Transverse colon (tissue), 4 donors: ENCODE measurements around the gene PSMD4. TPM values are rescaled to one million over a fixed set of nuclear protein-coding genes. Genes with fewer than 3 reads are reported as not detected.

ENCODE experiments used
- DNase-seq: peaks from one replicate; pipeline ENCODE4 v3.0.0-alpha.2; 2019
- H3K27ac ChIP-seq, 4 donors: fragments of 200-600 bp; sonication (generic); 2 replicates each; pipeline ENCODE4 v1.5.1; 2016 to 2018; ENCODE audit warnings: inconsistent platforms in 4 of 4
- H3K27me3 ChIP-seq: fragments of 200-600 bp; sonication (generic); 2 replicates; pipeline ENCODE4 v1.5.1; 2017; ENCODE audit warnings: inconsistent platforms
- H3K36me3 ChIP-seq, 4 donors: fragments of 200-600 bp; sonication (generic); 2 replicates each; pipeline ENCODE4 v1.5.1; 2017 to 2019; ENCODE audit warnings: inconsistent platforms in 4 of 4
- H3K4me1 ChIP-seq, 4 donors: fragments of 200-600 bp; sonication (generic); 2 replicates each; pipeline ENCODE4 v1.5.1; 2017 to 2020; ENCODE audit warnings: inconsistent platforms in 4 of 4
- H3K4me3 ChIP-seq, 4 donors: fragments of 200-600 bp; sonication (generic); 1 replicate in 1 of 4; 2 replicates in 3 of 4; pipeline versions ENCODE4 v1.5.1 to v1.6.1; 2017 to 2019; ENCODE audit warnings: inconsistent platforms in 4 of 4
- H3K9me3 ChIP-seq, 2 donors: fragments of 200-600 bp; sonication (generic); 2 replicates each; pipeline ENCODE4 v1.5.1; 2017 to 2019; ENCODE audit warnings: inconsistent platforms in 2 of 2
- CTCF ChIP-seq, 5 experiments: fragments of 200-600 bp in 3 of 5; fragments of 450-650 bp in 2 of 5; sonication (generic) in 3 of 5; IDR thresholded peaks; 1 replicate in 2 of 5; 2 replicates in 3 of 5; pipeline ENCODE4 v1.5.1; 2016 to 2017; ENCODE audit warnings: antibody characterized with exemption in 5 of 5, inconsistent platforms in 3 of 5, mild to moderate bottlenecking in 2 of 5, moderate library complexity in 1 of 5
- EP300 ChIP-seq: sonication (generic); formaldehyde crosslinking; IDR thresholded peaks from one replicate; pipeline ENCODE4 v1.6.1; 2017; ENCODE audit warnings: antibody characterized with exemption, low read depth
- POLR2A ChIP-seq: fragments of 450-650 bp; IDR thresholded peaks from one replicate; pipeline ENCODE4 v1.6.1; 2016; ENCODE audit warnings: antibody characterized with exemption, mild to moderate bottlenecking, moderate library complexity
- POLR2AphosphoS5 ChIP-seq, 3 donors: sonication (generic); formaldehyde crosslinking; IDR thresholded peaks; one replicate each; pipeline ENCODE4 v1.6.1; 2016; ENCODE audit warnings: antibody characterized with exemption in 3 of 3
- WGBS, 2 donors: methylation state at CpG; one replicate each; pipeline ENCODE4 v1.1.5; 2018; ENCODE audit warnings: low coverage in 1 of 2; 5-methylcytosine and 5-hydroxymethylcytosine counted together
- in situ Hi-C, 4 donors: fragments of 200-750 bp; cut with MboI; loops; one replicate each; pipeline versions ENCODE4 v1.15.0 to v1.15.1; 2017; ENCODE audit warnings: low sequenced_read_pairs in 3 of 4, low pct_ligation_motif_present in 1 of 4, low pct_unique_long_range_greater_than_20kb in 1 of 4
- intact Hi-C: fragments of 100-400 bp; cut with DNase I; formaldehyde crosslinking; loops from one replicate; pipeline ENCODE4 v1.15.1; 2023; ENCODE audit warnings: low total_unique reads
- total RNA-seq, 4 donors: library from RNA; depleted of rRNA; stranded (reverse); fragments of >200 nt; gene quantifications; one replicate each; pipeline ENCODE4 v1.1.0, GENCODE V29; 2016

The PSMD4 gene
- total RNA-seq, 4 donors from 2014 or later, result 41.9 to 111 (median 79.5) TPM

GRCh38 chr1:151292207-151293030 lies 37.9 kb downstream of the PSMD4 start:
- in situ Hi-C loops (no loop called here), intact Hi-C loops (no loop called here)
- Histone ChIP-seq H3K4me3 (no peak overlapping the region), H3K9me3 (no peaks in the 10 kb centered on the region), H3K36me3 (peaks cover 0 to 72% (median 25%) of the 10 kb centered on the region in 4 donors), H3K4me1 (no peaks in the 10 kb centered on the region), H3K27me3 (no peaks in the 10 kb centered on the region), H3K27ac (no peak overlapping the region)
- TF ChIP-seq CTCF (IDR thresholded peaks at IDR 0.05) (peak in 1 of 5 experiments; percentile 10), EP300 (no peak), POLR2A (no peak), POLR2AphosphoS5 (IDR thresholded peaks at IDR 0.05) (peak in 1 of 3 donors; percentile 9)
- DNase-seq, result no peak
- WGBS, 2 donors, result 79 to 80% methylated on average over 4 to 13 of the region's 13 CpGs

- H3K36me3 ChIP-seq, result peaks cover 0 to 73% (median 25%) of the 10 kb centered on the region in 4 donors
- in situ Hi-C loops (no loop called here), intact Hi-C loops (no loop called here)
- no peaks in the 10 kb centered on the region for H3K9me3 ChIP-seq
- H3K4me3 ChIP-seq, result no peak overlapping the region
- H3K4me1 ChIP-seq, result no peaks in the 10 kb centered on the region
- H3K27ac ChIP-seq, result no peak overlapping the region
- DNase-seq, result no peak
- no peak for TF ChIP-seq CTCF (IDR thresholded peaks at IDR 0.05)
- TF ChIP-seq EP300, result no peak
- no peak for TF ChIP-seq POLR2AphosphoS5 (IDR thresholded peaks at IDR 0.05)
- no peak for TF ChIP-seq POLR2A
- no peaks in the 10 kb centered on the region for H3K27me3 ChIP-seq
- WGBS, 2 donors, result 86% methylated on average over 5 of the region's 6 CpGs; no CpG with 5 or more reads in 1 of the 2 donors
Observed at GRCh38 chr1:151293093-151293492, 38.6 kb downstream of the PSMD4 start.

- no peak overlapping the region for H3K4me3 ChIP-seq
Observed at GRCh38 chr1:151294742-151295462, 40.4 kb downstream of the PSMD4 start.

More at GRCh38 chr1:151294742-151295462, 40.4 kb downstream of the PSMD4 start:
- peaks cover 0 to 86% (median 30%) of the 10 kb centered on the region in 4 donors for H3K36me3 ChIP-seq
- H3K27me3 ChIP-seq, result no peaks in the 10 kb centered on the region
- WGBS, 2 donors, result 94% methylated on average over 2 of the region's 2 CpGs; no CpG with 5 or more reads in 1 of the 2 donors
- DNase-seq, result no peak
- TF ChIP-seq POLR2A (no peak), CTCF (IDR thresholded peaks at IDR 0.05) (no peak), POLR2AphosphoS5 (IDR thresholded peaks at IDR 0.05) (no peak), EP300 (no peak)
- in situ Hi-C loops (loop anchor here in 1 of 4 donors (5.0 kb wide), 1 partner anchor 47 kb away; no protein-coding TSS in a partner anchor), intact Hi-C loops (no loop called here)
- no peaks in the 10 kb centered on the region for H3K4me1 ChIP-seq
- H3K27ac ChIP-seq, result no peak overlapping the region
- H3K9me3 ChIP-seq, result no peaks in the 10 kb centered on the region
